HG02798 (cell line): ENCODE measurements around the gene TTYH2.
A peak's percentile ranks its signal among the peaks of the same experiment; 100 is the strongest.
"Not testable (repeated sequence)": the region's sequence is repeated elsewhere in the genome, so short reads cannot be mapped to it uniquely, and the experiment has no call there.

Source experiments
- ATAC-seq: cut with Tn5 transposase; IDR thresholded peaks from one replicate; pipeline ENCODE4 v1.9.1; 2021; ENCODE audit warnings: mild to moderate bottlenecking; ENCODE audit not compliant: unreplicated experiment, poor library complexity

TTYH2 gene

DNA sequence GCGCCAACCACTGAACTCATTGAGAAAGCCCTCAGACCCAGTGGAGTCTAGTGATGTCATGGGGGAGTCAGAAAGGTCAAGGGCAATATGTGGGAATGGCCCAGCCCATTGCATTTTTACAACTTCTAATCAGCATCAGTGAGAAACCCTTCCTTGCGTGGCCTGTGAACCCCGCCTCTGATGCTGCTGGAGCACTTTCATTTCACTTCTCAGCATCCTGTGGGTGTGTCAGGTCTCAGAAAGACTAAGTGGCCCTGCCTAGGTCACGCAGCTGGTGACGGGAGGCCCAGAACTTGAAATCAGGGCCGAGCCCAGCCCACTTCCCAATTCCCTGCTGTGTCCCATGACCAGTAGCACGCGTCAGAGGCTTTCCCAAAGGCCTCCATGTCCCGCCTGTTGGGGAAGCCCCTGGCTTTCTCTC is 66.7 kb downstream of the TTYH2 start:
- peak; percentile 63 for ATAC-seq

DNA sequence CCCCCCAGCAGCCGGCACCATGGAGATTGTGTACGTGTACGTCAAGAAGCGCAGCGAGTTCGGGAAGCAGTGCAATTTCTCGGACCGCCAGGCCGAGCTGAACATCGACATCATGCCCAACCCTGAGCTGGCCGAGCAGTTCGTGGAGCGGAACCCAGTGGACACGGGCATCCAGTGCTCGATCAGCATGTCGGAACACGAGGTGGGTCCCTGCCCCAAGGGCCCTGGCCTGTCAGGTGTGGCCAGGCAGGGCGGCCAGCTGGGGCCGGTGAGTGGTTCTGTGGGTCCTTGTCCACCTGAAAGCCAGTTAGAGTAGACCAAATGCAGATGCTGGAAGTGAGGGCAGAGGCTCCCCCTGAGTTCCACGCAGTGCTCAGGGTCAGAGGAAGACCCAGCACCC is 68.4 kb downstream of the TTYH2 start:
- ATAC-seq: no peak

DNA sequence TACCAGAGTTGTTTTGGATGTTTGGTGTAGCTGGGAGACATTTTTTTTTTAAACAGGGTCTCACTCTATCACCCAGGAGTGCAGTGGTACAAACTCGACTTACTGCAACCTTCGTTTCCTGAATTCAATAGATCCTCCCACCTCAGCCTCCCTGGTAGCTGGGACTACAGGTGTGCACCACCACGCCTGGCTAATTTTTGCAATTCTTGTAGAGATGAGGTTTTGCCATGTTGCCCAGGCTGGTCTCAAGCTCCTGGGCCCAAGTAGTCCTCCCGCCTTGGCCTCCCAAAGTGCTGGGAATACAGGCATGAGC is 68.9 kb downstream of the TTYH2 start:
- ATAC-seq: not testable (repeated sequence)

DNA sequence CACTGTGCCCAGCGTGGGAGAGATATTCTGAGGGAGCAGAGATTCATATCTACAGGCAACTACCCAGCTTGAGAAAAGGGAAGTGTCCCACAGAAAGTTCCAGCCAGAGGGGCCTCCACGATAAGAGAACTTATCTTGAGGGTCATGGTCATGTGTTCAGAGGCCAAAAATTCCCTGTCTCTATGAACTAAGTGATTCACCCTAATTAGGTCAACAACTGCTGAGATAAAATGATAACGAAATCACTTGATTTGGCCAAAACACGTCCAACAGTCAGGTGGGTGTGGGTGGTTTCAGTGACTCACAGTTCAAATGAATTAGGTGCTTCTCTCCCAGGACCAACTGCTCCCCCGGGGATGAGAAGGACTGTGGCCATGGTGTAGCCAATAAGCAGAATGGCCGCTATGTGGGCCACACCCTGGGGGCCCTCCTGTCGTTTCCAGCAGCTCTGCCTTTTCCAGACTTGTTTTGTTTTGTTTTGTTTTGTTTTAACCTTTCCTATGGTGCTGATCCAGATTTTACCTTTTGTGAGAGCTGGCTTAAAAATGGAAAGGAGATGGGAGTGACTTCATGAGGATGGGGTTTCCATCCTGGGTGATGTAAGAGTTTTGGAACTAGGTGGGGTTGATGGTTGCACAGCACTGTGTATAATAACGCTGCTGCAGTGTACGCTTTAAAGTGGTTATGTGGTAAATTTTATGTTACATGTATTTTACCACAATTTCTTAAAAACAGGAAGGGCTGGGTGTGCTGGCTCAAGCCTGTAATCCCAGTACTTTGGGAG is 69.4 kb downstream of the TTYH2 start:
- no peak for ATAC-seq

DNA sequence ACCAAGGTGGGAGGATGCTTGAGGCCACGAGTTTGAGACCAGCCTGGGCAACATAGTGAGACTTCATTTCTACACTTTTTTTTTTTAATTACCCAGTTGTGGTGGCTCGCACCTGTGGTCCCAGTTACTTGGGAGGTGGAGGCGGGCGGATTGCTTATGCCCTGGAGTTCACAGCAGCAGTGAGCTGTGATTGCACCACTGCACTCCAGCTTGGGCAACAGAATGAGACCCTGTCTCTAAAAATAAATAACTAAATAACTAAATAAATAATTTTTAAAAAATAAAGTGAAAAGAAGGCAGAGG is 70.0 kb downstream of the TTYH2 start:
- ATAC-seq: no peak

DNA sequence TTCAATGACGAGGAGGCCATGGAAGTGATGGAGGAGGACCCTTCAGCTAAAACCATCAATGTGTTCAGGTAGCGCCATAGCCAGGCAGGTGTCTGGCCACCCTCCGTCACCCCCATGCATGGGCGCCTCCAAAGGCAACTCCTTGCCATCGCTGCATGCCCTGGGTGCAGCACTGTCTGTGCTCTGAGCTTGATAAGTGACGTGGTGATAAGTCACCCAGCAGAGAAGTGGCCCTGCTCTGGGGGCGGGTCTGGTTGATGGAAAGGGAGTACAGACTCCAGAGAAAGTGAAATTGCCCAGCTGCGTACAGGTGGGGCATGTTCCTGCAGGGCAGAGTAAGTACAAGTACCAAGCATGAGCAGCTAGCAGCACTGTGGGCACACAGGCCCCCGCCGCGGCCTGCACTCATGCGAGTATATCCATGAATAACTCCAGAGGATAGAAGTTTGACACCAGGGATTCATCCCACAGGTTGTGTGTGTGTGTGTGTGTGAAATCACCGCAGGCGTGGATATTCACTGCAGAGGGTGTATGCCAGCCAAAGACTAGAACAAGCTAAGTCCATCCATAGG is 73.7 kb downstream of the TTYH2 start:
- no peak for ATAC-seq

DNA sequence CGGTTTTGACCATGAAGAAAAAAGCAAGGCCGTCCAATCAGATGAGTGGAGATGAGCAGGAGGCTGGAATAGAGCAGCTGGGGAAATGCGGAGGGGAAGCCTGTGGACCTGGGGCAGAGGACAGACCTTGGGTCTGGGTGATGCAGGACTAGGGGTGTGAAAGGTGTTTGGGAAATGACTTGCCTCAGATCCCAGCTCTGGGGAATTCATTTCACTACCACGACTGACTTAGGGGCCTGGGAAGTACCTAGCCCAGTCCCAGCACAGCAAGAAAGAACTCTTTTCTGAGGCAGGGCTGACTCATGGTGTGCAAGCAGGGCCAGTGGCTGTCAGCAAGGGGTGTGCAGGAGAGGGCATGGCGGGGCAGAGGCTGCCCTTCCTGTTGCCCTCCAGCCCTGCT is 75.4 kb downstream of the TTYH2 start:
- ATAC-seq: peak; percentile 74

DNA sequence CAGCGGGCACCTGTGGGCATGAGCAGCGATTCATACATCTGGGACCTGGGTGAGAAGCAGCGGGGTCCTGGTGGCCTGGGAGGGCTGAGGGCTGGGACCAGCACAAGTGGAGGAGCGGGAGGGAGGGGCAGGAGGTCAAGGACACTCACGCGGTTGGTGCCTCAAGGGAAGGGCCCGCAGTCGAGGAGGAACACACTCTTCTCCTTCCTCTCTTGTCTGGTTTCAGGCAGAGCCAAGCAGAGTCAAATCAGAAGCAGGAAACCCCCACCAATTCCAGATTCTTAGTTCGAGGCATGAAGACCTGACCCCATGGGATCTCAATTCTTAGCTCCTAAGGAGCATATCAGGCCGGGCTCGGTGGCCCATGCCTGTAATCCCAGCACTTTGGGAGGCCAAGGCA is 76.3 kb downstream of the TTYH2 start:
- ATAC-seq: no peak

DNA sequence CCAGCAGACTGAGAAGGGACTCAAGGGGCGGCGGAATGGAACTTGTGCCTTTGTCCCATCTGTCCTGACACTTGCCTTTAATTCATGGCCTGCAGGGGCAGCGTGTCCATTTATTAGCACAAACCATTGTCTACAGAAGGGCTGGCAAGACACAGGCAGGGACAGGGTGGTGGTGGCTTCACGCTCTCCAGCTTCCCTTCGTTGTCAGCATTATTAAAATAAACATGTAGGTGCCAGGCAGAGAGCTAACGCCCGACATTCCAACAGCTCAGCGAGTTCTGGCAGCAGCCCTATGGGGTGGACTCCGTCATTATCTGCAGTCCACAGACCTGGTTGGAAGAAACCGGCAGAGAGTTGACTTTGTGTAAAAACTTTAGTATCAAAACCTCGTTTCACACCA is 77.0 kb downstream of the TTYH2 start:
- ATAC-seq: no peak

DNA sequence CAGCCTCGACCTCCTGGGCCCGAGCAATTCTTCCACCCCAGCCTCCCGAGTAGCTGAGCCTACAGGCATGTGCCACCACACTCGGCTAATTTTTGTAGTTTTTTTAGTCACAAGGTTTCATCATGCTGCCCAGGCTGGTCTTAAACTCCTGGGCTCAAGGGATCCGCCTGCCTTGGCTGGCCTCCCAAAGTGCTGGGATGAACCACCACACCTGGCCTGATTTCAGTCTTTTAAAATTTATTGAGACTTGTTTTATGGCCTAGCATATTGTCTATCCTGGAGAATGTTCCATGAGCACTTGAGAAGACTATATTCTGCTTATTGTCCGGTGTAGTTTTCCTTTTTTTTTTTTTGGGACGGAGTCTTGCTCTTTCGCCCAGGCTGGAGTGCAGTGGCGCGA is 79.1 kb downstream of the TTYH2 start:
- no peak for ATAC-seq

DNA sequence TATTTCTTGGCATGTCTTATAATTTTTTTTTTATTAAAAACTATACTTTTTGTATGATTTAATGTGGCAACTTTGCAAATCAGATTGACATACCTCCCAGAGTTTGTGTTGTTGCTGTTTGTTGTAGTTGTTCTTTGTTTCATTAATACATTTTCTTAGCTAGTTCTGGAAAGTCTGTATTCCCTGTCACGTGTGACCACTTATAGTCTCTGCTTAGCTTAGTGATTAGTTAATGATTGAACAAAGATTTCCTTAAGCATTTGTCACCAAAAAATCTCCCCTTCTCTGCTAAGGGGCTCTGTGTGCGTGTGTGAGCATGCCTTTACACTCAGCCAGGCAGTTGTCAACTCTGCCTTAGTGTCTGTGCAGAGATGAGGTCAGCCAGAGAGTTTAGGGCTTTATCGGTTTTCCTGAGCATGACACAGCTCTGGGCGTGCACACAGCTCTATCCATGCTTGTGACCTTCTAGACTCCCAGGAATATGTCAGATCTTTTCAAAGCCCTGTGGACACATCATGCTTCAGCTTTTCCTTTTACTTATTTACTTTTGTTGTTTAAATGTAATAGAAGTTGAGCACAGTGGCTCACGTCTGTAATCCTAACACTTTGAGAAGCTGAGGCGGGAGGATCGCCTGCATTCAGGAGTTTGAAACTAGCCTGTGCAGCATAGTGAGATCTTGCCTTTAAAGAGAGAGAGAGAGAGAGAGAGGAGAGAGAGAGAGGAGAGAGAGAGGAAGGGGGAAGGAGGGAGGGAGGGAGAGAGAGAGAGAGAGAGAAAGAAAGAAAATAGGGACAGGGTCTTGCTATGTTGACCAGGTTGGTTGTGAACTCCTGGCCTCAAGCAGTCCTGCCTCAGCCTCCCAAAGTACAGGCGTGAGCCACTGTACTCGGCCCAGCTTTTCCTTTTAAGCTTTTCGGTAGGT is 82.5 kb downstream of the TTYH2 start:
- ATAC-seq: no peak

DNA sequence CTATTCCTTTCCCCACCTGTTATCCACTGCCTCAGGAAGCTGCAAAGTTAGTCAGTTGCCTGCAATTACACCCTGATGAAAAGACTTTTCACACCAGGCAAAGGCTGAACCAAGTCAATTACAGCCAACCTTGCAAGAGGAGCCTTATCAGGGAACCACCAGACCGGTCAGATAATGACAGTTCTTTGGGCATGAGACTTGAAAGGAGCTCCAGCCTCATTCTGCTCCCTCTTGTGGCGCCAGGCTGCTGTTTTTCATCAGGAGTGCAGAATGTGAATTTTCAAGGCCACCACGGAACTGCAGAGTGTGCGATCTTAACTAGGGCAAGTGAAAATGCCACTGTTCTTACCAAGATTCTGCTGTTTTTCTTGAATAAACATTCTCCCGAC is 83.2 kb downstream of the TTYH2 start:
- no peak for ATAC-seq

DNA sequence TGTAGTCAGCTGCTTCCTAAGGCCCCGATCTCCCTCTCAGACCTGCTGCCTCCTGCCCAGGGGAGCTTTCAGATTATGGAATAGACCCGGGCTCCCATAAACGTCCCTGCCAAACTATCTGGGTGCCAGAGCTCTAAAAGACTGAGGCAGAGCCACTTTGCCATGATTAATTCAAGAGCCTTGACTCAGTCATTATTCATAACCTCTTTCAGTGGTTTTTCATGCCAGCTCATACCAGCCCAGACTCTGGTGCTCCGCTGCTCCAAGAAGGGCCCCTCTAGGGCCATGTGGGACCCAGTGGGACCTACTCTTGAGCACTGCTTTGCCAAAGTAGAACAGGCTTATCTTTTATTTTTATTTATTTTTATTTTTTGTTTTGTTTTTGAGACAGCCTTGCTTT is 84.6 kb downstream of the TTYH2 start:
- no peak for ATAC-seq

DNA sequence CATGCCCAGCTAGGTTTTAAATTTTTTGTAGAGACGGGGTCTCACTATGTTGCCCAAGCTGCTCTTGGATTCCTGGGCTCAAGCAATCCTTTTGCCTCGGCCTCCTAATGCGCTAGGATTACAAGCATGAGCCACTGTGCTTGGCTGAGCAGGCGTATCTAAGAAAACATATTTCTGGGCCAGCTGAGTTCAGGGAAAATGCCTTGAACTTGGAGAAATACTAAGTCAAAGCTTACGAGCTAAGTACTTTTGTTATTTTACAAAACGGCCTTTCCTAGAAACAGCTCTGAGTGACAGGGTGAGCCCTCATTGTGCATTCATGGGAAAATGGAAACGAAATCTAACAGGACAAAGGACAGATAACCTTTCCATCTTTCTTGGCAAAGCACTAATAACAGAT is 85.4 kb downstream of the TTYH2 start:
- ATAC-seq: no peak

DNA sequence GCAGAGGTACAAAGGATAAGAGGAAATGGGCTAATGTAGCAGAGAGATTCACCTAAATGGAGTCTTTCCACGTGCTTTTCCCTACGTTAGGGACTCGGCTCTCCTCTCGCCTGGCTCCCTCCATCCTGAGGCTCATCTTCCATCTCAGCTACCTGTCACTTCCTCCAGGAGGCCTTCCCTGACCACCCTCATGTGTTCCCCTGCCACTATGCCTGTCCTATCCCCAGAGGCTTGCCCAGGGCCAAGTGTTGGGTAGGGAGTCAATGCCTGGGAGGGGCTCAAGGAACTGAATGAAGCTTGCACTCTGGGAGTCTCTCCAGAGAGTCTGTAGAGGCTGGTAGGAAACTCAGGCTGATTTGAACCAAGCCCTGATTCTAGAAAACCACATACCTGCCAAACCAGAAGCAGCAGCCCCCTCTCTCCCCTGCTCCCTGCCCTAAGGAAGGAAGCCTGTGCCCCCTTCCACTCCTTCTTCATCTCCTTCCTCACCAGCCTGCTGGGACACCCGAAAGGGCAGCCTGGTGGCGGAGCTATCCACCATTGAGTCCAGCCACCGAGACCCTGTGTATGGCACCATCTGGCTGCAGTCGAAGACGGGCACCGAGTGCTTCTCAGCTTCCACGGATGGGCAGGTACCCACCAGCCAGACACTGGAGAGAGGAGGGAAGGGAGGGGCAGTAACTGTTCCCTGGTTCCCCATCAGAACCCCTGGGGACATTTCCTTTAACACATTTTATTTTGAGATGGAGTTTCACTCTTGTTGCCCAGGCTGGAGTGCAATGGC is 86.0 kb downstream of the TTYH2 start:
- no peak for ATAC-seq

DNA sequence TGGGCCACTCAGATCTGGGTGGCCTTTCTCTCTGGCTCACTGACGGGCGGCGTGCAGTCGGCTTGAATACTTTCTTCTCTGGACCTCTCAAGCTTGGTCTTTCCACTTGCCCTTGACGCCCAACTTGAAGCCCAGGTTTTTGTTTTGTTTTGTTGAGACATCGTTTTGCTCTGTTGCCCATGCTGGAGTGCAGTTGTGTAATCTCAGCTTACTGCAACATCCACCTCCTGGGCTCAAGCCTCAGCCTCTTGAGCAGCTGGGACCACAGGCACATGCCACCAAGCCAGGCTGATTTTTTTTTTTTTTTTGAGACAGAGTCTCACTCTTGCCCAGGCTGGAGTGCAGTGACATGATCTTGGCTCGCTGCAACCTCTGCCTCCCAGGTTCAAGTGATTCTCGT is 89.9 kb downstream of the TTYH2 start:
- ATAC-seq: no peak

DNA sequence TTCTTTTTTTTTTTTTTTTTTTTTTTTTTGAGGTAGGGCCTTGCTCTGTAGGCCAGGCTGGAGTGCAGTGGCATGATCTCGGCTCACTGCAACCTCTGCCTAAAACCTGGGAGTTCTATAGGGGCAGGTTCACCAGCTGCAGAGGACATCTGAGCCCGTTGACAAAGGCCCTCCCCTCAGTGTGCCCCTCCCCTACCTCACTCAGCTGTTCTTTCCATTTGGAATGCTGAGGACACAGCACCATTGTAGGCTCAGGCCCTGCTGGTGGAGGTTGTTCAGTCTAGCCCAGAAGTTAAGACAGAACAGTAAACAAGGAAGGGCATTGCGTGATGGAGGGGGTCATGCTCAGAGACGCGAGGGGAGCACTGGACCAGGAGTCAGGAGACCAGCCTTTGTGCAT is 90.8 kb downstream of the TTYH2 start:
- no peak for ATAC-seq

DNA sequence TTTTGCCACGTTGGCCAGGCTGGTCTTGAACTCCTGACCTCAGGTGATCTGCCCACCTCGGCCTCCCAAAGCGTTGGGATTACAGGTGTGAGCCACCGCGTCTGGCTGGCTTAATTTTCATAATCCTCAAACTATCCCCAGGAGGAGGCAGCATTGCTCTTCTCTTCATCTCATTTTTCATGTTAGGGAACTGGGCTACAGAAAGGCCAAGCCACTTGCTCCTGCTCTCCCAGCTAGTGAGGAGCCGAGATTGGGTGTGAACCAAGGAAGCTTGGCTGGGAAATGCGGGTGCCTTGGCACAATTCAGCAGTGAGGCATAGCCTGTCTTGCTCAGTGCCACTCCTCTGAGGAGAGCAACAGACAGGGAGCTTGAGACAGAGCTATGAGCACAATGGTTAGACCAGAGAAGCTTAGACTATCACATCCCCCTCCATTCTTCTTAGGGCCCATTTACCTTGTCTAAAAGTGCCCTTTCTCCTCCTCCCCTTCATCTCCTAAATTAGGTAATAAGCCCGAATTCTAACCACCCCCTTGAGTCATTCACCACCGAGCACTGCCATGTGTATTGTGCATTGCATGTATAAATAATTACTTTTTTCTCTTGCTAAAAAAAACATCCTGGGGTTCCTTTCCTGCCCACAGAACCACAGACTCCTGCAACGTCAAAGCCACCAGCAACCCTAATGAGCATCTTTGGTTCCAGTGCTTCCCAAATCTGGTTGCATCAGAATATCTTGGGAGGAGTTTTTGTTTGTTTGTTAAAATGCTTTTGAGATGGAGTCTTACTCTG is 92.7 kb downstream of the TTYH2 start:
- ATAC-seq: no peak

DNA sequence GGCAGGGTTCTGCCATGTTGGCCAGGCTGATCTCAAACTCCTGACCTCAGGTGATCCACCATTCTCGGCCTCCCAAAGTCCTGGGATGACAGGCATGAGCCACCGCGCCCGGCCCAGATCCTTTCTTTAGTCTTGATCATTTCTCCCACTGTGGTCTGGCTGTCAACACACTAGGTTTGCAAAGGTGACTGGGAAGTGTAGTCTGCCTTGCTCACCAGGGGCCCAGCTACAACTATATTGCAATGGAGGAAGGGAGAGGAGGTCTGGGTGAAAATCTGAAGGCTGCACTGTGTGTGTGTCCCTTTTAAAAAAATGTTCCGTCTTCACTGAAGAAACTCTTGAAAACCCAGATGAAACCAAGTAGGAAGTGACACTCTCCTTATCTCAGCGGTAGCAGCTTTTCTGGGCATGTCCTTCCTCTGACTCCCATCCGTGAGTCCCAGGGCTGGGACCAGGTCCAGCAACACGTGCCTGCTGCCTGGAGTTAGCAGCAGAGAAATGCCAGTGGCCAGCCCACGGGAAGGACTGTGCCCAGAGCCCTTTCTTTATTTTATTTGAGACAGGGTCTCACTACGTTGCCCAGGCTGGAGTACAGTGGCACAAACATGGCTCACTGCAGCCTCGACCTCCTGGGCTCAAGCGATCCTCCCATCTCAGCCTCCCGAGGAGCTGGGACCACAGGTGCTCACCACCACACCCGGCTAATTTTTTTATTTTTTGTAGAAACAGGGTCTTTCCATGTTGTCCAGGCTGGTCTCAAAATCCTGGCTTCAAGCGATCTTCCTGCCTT is 94.8 kb downstream of the TTYH2 start:
- no peak for ATAC-seq
